GM18951 (cell line): ENCODE results near the gene UFSP2.
A peak's percentile ranks its signal among the peaks of the same experiment; 100 is the strongest.

Experiments
- POLR2A ChIP-seq: IDR thresholded peaks from 4 replicates; pipeline ENCODE4 v1.6.1; 2011; ENCODE audit warnings: mild to moderate bottlenecking; ENCODE audit not compliant: insufficient read length, insufficient read depth; ENCODE audit errors: extremely low read depth
- in situ Hi-C: fragments of 300-500 bp; cut with MboI; formaldehyde crosslinking; loops from one replicate; pipeline ENCODE4 v1.12.0; 2022; ENCODE audit warnings: low sequenced_read_pairs, mixed read lengths, inconsistent platforms; ENCODE audit not compliant: unreplicated experiment

UFSP2 gene, protein sequence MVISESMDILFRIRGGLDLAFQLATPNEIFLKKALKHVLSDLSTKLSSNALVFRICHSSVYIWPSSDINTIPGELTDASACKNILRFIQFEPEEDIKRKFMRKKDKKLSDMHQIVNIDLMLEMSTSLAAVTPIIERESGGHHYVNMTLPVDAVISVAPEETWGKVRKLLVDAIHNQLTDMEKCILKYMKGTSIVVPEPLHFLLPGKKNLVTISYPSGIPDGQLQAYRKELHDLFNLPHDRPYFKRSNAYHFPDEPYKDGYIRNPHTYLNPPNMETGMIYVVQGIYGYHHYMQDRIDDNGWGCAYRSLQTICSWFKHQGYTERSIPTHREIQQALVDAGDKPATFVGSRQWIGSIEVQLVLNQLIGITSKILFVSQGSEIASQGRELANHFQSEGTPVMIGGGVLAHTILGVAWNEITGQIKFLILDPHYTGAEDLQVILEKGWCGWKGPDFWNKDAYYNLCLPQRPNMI

DNA sequence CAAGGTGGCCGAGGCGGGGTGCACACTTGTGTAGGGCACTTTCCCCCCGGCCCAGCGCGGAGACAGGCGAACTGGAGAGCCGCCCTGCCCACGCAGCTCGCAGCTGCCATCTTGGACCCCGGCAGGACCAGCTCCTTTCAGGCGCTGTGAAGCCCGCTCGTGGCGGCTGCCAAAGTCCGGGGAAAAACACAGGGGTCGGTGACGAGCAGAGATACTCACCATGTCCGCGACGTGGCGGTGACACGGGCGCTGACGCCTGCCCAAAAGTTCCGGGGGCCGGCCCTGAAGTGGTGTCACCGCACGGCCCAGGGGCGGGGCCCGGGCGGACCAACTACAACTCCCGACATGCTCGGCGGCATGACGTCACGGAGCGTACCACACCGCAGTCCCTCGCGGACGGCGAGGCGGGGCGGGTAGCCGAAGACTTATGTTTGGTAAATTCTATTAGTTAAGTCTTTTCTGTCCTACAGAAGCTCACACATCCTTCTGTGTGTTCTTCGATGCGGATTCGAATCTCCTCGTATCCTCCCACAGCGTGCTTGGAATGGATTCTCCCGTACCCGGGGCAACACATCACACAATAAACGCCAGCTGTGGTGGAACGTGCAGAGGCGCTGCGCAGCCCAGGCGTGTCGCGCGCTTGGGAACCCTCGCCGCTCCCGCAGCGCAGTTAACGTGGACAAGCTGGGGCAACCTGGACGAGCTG, at the start of gene UFSP2:
Gene UFSP2, minus strand, starts transcription at position 318 of the 706 bp plus-strand sequence. Its CDS starts 96 bp downstream, at position 222.
- TF ChIP-seq POLR2A: peak; percentile 59
- in situ Hi-C loops: no loop called here

DNA sequence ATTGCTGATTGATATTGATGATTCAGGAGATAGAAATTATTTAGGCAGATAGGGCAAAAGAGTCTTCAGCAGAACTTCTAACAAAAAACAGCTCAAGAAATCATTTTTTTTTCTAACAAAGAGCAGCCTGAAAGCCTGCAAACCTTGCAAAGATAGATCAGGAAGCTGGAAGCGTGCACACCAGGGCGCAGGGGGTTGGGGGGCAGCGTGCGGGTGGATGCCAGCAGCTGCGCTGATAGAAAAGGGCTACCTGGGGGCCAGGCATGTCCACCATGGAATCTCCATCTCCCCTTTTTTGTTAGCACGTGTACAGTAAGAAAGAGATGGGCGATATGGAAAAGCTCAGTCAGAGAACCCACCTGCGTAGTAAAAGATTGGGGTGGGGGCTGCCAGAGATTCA, 47.5 kb upstream of the UFSP2 start:
- TF ChIP-seq POLR2A: no peak
- in situ Hi-C loops: loop anchor here (25.0 kb wide), 1 partner anchor 564 kb away; no protein-coding TSS in a partner anchor

DNA sequence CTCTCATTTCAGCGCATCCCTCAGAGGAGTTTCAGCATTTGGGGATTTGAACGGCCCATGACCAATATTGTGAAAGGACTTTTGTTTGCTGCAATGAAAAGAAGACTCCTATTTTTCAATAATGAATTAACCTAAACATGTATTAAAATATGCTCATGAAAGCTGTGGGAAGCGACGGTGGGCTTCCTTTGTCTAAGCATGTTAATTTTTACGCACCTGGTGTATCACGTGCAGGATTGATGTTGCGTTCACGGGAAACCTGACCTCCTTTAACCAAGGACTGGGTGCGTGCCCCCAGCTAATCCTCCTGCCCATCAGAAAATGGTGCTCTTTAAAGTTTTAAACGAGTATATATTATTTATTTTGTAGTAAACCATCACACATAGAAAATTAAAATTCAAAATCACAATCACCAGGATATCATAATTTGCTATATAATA, 46.4 kb upstream of the UFSP2 start:
- in situ Hi-C loops: loop anchor here (25.0 kb wide), 1 partner anchor 565 kb away; no protein-coding TSS in a partner anchor
- no peak for TF ChIP-seq POLR2A

DNA sequence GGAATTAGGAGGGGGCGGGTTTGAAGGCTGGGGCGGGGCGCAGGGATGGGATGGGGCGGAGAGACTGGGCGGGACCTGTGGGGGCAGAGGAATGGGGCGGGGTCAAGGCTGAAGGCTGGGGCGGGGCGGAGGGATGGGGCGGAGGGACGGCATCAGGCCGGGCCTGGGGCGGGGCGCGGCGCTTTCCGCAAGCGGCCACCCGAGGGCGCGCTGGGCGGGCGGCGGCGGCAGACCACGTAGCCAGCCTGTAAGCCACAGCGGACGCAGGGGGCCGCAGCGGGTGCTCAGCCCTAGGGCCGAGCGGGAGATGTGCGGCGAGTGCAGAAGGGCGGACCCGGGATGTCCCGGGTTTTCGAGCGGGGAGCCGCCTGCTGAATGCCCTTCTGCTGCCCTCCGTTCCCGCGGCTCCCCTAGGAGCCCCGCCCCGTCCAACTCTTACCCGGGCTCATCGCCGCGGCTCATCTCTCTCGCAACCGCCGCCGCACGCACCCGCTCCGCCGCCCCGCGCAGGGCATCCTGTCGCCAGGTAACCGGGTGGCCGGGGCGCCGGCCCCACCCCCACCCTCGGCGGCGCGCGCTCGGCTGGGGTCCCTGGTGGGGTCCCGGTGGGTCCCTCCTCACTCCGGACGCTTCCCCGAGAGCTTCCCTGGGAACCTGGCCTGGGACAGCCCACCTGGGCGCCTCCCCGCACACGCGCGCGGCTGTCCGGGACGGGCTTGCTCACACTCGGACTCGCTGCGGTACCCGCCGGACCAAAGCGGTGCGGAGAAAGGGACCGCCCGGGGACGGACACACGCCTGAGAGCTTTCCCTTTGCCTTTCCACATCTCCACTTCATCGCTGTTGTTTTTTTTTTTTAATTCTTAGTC, 45.7 kb upstream of the UFSP2 start, which contains the start of gene CCDC110:
Gene CCDC110, minus strand, starts transcription at position 499 of the 868 bp plus-strand sequence. Its CDS starts 50 bp downstream, at position 449.
- peak; percentile 41 for TF ChIP-seq POLR2A
- in situ Hi-C loops: loop anchor here (25.0 kb wide), 1 partner anchor 566 kb away; no protein-coding TSS in a partner anchor

DNA sequence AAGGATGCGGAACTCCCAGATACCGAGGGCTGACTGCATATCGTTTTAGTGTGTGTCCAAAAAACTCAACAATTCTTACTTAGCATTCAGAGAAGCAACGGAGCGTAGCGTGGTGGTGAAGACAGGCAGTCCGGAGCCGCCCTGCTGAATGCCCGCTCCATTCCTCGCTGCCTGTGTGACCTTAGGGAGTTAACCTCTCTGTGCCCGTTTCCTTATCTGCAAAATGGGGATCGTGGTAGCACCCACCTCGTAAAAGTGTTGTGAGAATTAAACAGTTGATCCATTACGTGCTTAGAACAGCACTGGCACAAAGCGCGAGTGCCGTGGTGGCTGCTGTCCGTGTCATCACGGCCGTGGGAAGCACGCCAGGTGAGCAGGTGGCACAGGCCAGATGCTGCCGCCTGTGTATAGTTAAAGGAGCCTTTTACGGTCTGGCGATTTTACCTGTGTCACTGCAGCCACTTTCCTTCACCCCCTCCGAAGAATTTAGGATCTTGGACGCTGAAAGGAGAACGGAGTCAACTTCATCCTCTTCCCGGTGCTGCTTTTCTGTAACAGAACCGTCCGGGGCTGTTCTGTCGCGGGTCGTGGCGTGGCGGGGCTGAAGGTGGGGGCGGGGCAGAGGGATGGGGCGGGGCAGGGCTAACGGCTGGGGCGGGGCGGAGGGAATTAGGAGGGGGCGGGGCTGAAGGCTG, 44.9 kb upstream of the UFSP2 start:
- in situ Hi-C loops: loop anchor here (25.0 kb wide), 1 partner anchor 567 kb away; no protein-coding TSS in a partner anchor
- no peak for TF ChIP-seq POLR2A

DNA sequence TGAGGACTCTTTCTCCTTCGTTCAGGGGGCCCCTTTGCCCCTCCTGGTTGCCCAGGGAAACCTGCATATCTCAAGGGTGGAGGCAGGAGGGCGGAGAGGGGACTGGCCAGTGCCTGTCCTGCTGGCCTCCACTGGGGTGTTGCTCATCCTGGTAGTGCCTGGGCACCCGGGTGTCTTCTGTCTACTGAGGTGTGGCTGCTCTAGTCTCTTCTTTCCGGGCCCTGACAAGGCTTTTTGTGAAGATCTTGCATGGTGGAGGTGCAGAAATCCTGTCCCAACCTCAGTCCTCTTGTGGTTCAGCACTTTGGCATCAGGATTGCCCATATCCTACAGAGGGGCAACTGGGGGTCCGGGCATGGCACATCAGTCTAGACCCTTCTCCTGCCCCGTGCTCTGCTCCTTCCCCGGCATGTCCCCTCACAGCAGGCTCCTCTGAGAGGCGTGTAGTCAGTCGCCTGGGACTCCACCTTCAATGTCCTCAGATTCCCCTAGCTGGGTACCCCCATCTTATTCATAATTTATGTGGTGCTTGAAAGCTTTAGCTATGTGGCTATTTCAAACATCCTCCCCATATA, 43.9 kb upstream of the UFSP2 start:
- no peak for TF ChIP-seq POLR2A
- in situ Hi-C loops: loop anchor here (25.0 kb wide), 1 partner anchor 568 kb away; no protein-coding TSS in a partner anchor

DNA sequence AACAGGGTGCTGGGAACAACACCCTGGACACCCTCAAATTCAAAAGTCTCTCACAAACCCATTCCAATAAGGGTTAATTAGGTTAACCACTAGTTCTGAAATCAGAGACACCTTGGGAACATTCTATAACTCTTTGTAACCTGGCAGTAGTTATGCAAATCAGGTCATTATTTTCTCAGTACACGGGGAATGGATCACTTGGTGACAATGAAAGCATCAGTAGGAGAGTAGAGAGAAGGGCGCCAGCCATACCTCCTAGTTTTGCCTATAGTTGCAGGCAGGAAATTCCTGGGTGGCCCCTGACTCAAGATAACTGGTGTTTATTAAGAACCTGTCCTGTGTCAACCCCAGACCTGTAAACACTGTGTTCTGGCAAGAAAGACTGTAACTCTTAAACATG, 43.2 kb upstream of the UFSP2 start:
- in situ Hi-C loops: loop anchor here (25.0 kb wide), 1 partner anchor 568 kb away; no protein-coding TSS in a partner anchor
- no peak for TF ChIP-seq POLR2A

DNA sequence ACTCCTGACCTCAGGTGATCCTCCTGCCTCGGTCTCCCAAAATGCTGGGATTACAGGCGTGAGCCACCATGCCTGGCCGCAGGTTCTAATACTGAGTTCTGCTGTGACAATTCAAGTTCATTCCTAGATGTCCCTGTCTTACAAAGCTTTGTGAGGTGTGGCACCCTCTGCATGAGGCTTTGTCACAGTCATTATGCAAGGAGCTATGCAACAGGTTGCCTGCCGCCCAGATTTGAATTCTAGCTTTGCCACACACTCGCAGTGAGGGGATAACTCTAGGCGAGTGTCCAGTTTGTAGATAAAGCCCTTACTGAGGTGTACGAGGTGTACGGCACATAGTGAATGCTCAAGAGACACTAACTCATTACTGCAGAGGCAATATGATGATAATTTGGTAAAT, 42.2 kb upstream of the UFSP2 start:
- TF ChIP-seq POLR2A: no peak
- in situ Hi-C loops: loop anchor here (25.0 kb wide), 1 partner anchor 569 kb away; no protein-coding TSS in a partner anchor

DNA sequence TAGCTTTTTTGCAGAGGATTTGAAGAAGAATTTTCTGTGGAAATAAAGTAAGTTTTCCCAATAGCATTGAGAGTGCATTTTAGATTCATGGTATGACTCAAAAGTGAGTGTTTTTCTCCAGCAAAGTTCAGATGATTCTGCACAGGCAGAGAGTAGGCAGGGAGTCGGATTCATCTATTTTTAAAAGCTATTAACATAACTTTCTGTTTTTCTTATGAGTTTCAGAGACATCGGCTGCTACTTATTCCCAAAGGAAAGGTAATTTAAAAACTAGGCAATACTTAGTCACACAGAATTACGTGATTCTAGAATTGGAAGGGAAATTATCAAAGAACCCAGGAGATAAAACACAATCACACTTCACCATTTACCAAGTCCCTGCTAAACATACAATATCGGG, 41.3 kb upstream of the UFSP2 start:
- TF ChIP-seq POLR2A: no peak
- in situ Hi-C loops: loop anchor here (25.0 kb wide), 1 partner anchor 570 kb away; no protein-coding TSS in a partner anchor

DNA sequence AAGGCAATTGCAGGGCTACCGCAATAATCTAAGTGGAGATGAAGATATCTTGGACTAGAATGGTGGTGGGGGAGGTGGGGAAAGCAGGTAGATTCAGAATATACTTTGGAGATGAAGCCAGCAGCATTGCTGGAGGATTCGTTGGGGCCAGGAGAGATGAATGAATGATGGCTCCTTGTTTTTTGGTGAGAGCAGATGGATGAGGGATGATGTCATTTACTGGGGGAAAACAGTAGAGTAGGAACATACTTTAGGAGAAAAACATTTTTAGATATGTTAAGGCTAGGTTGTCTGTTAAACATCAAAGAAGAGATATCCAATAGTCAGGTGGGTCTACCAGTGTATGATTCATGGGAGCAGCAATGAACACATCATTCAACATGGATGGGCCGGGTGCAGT, 39.9 kb upstream of the UFSP2 start:
- in situ Hi-C loops: loop anchor here (25.0 kb wide), 1 partner anchor 572 kb away; no protein-coding TSS in a partner anchor
- TF ChIP-seq POLR2A: no peak

DNA sequence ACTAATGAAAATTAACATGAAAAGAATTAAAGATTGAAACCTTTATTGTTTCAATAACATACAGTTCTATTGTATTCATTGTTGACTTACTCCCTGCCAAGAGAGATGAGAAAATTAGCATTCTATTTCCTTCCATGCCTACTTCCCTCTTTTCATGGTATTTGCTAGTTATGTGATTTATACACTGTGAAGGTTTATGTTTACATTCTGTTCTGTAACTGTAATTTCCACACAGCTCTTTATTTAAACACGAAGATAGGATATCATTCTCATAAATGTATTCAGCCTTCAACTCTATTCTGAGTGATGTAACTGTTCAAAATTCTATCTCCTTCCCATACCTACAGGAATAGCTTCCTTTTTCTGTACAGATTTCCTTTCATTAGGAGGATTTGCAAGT, 39.1 kb upstream of the UFSP2 start:
- TF ChIP-seq POLR2A: no peak
- in situ Hi-C loops: loop anchor here (25.0 kb wide), 1 partner anchor 572 kb away; no protein-coding TSS in a partner anchor

DNA sequence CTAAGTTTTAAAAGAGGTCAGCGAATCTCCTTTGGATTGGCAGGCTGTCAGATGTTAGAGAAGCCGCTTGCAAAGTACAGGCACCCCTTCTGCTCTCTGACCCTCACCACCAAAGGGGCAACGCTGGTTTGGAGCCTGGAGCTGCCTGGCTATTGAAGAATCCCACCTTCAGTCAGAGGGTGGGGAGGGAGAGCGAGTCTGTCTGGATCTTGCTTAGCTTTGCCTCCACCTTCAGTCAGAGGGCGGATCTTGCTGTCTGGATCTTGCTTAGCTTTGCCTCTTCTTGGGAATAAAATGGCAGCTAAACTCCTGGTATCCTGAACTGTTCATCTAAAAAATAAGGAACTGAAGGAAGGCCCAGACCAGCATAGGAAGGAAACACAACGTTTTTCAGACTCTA, 38.4 kb upstream of the UFSP2 start:
- no peak for TF ChIP-seq POLR2A
- in situ Hi-C loops: loop anchor here (25.0 kb wide), 1 partner anchor 573 kb away; no protein-coding TSS in a partner anchor
